ENCODE measurements around the gene NIPA2. TPM values are rescaled to one million over a fixed set of nuclear protein-coding genes. Genes with fewer than 3 reads are reported as not detected.

The NIPA2 gene
- total RNA-seq, 4 donors from 2014 or later = 50.3 to 67.2 (median 56.4) TPM

DNA sequence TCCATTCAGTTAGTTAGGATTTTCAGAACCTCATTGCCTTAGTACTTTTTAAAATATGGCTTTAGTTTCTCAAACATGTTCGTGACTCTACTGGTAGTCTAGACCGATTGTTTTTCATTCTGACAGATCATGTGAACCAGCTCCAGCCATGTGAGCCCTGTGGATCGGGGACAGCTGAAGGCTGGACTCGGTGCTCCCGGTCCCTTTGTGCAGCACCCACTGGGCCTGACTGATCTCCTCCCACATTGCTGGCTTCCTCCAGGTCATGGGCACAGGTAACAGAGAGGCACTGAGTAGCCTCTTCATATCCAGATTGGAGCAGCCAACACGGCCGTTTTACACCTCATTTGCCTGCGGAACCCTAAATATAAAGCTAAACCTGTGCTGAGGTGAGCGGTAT lies 30.5 kb downstream of the NIPA2 start:
- no peak overlapping the region for H3K27ac ChIP-seq
- H3K4me1 ChIP-seq = no peaks in the 10 kb centered on the region
- H3K27me3 ChIP-seq = no peaks in the 10 kb centered on the region
- no peak overlapping the region for H3K4me3 ChIP-seq (replicated peaks in 1 of 3)
- TF ChIP-seq POLR2A (IDR thresholded peaks at IDR 0.05) (no peak), CTCF (IDR thresholded peaks at IDR 0.05) (no peak)
- no peak for DNase-seq
- no peaks in the 10 kb centered on the region for H3K9me3 ChIP-seq
- 94 to 96% methylated on average over 9 of the region's 9 CpGs for WGBS, 2 donors
- intact Hi-C loops (cut with DNase I) = no loop called here
- H3K36me3 ChIP-seq = peaks cover 66 to 79% of the 10 kb centered on the region in 2 donors

GRCh38 chr15:22869856-22870255 lies 31.4 kb downstream of the NIPA2 start:
- Histone ChIP-seq H3K4me1 (no peaks in the 10 kb centered on the region), H3K9me3 (no peaks in the 10 kb centered on the region), H3K27ac (no peak overlapping the region), H3K27me3 (no peaks in the 10 kb centered on the region), H3K36me3 (peaks cover 63 to 84% of the 10 kb centered on the region in 2 donors), H3K4me3 (replicated peaks in 1 of 3) (no peak overlapping the region)
- 96 to 97% methylated on average over 12 of the region's 12 CpGs for WGBS, 2 donors
- TF ChIP-seq POLR2A (IDR thresholded peaks at IDR 0.05) = no peak
- TF ChIP-seq CTCF (IDR thresholded peaks at IDR 0.05) = no peak
- intact Hi-C loops (cut with DNase I) = no loop called here
- no peak for DNase-seq

DNA sequence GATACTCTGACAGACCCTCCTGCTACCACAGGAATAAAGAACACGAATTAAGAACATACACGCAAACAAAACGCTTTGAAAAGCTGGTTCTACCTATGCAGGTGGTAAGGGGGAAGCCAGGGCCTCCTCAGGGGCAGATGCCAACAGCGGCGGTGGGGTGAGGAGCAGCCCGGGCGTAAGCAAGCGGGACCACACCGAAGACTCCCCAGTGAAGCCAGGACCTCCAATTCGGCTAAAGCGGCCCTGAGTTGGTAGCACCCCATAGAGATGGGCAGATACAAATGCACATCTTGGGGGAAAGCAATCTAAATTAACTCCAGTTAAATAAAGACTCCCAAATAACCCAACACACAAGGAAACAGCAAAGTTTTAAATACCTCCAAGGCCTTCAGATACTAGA lies 32.4 kb downstream of the NIPA2 start:
- intact Hi-C loops (cut with DNase I) = no loop called here
- Histone ChIP-seq H3K36me3 (peaks cover 55 to 80% of the 10 kb centered on the region in 2 donors), H3K4me3 (replicated peaks in 1 of 3) (no peak overlapping the region), H3K27ac (no peak overlapping the region), H3K9me3 (no peaks in the 10 kb centered on the region), H3K4me1 (no peaks in the 10 kb centered on the region), H3K27me3 (no peaks in the 10 kb centered on the region)
- no peak for DNase-seq
- WGBS, 2 donors = 97 to 98% methylated on average over 11 of the region's 11 CpGs
- TF ChIP-seq POLR2A (IDR thresholded peaks at IDR 0.05) = no peak
- TF ChIP-seq CTCF (IDR thresholded peaks at IDR 0.05) = no peak

- Histone ChIP-seq H3K4me1 (no peaks in the 10 kb centered on the region), H3K27me3 (no peaks in the 10 kb centered on the region), H3K27ac (no peak overlapping the region), H3K9me3 (no peaks in the 10 kb centered on the region), H3K4me3 (replicated peaks in 1 of 3) (no peak overlapping the region), H3K36me3 (peaks cover 52 to 80% of the 10 kb centered on the region in 2 donors)
- DNase-seq = no peak
- intact Hi-C loops (cut with DNase I) = no loop called here
- 87 to 93% methylated on average over 6 of the region's 6 CpGs for WGBS, 2 donors
- TF ChIP-seq CTCF (IDR thresholded peaks at IDR 0.05) (no peak), POLR2A (IDR thresholded peaks at IDR 0.05) (no peak)
Measured at GRCh38 chr15:22871481-22872086, 33.1 kb downstream of the NIPA2 start.

- no peak overlapping the region for H3K27ac ChIP-seq
- TF ChIP-seq CTCF (IDR thresholded peaks at IDR 0.05) (no peak), POLR2A (IDR thresholded peaks at IDR 0.05) (no peak)
- no peaks in the 10 kb centered on the region for H3K9me3 ChIP-seq
- no peak overlapping the region for H3K4me3 ChIP-seq (replicated peaks in 1 of 3)
- intact Hi-C loops (cut with DNase I) = no loop called here
- H3K27me3 ChIP-seq = no peaks in the 10 kb centered on the region
- no peaks in the 10 kb centered on the region for H3K4me1 ChIP-seq
- DNase-seq = peak; percentile 44 to 48
- peaks cover 49 to 72% of the 10 kb centered on the region in 2 donors for H3K36me3 ChIP-seq
- 78 to 80% methylated on average over 17 of the region's 17 CpGs for WGBS, 2 donors
Measured at GRCh38 chr15:22872936-22873701, 34.7 kb downstream of the NIPA2 start.

All from thyroid gland (tissue), 4 donors.